Naive thymus-derived CD4-positive, alpha-beta T cell (primary cell): ENCODE measurements around the gene F12. TPM values are rescaled to one million over a fixed set of nuclear protein-coding genes. Genes with fewer than 3 reads are reported as not detected.

Experiments
- ATAC-seq: fragments of 150-1000 bp; cut with Tn5 transposase; 2 replicates; pipeline ENCODE4 v1.10.0; 2021; ENCODE audit warnings: mild to moderate bottlenecking, moderate library complexity
- CTCF ChIA-PET: fragments of 350-600 bp; sonication (Branson Sonifier 250); formaldehyde crosslinking; loops from one replicate; lab custom pipeline; 2021; ENCODE audit warnings: antibody characterized with exemption; lab: Charles Lee
- POLR2A ChIA-PET: fragments of 350-600 bp; sonication (Branson Sonifier 250); formaldehyde crosslinking; loops from one replicate; lab custom pipeline; 2021; ENCODE audit warnings: antibody characterized with exemption, inconsistent platforms; lab: Charles Lee
- DNase-seq, 9 donors: peaks; one replicate each; pipeline versions ENCODE4 v3.0.0 to v3.0.0-alpha.2; 2020 to 2022; ENCODE audit warnings: mixed read lengths in 1 of 9
- H3K27ac ChIP-seq: one replicate; pipeline ENCODE4 v1.7.0; 2013; ENCODE audit warnings: mild to moderate bottlenecking, low read depth, low read length, moderate library complexity
- H3K27me3 ChIP-seq, 2 donors: one replicate each; pipeline ENCODE4 v1.7.0; 2013; ENCODE audit warnings: low read length in 2 of 2, mild to moderate bottlenecking in 2 of 2, moderate library complexity in 2 of 2; ENCODE audit not compliant: control insufficient read depth in 2 of 2, insufficient read depth in 2 of 2
- H3K36me3 ChIP-seq, 3 experiments: 1 replicate in 2 of 3; 2 replicates in 1 of 3; pipeline ENCODE4 v1.7.0; 2013; ENCODE audit warnings: low read length in 3 of 3, mild to moderate bottlenecking in 3 of 3, moderate library complexity in 1 of 3; ENCODE audit not compliant: insufficient read depth in 3 of 3, control insufficient read depth in 2 of 3
- H3K4me1 ChIP-seq, 2 donors: one replicate each; pipeline ENCODE4 v1.7.0; 2013; ENCODE audit warnings: low read length in 2 of 2, mild to moderate bottlenecking in 2 of 2, moderate library complexity in 1 of 2; ENCODE audit not compliant: control insufficient read depth in 2 of 2, insufficient read depth in 2 of 2
- H3K4me3 ChIP-seq: 2 replicates; pipeline ENCODE4 v1.7.0; 2013; ENCODE audit warnings: mild to moderate bottlenecking, low read length
- H3K9me3 ChIP-seq, 3 experiments: 1 replicate in 2 of 3; 2 replicates in 1 of 3; pipeline ENCODE4 v1.7.0; 2013; ENCODE audit warnings: low read length in 3 of 3; ENCODE audit not compliant: control insufficient read depth in 2 of 3
- H3K27ac Mint-ChIP-seq, 9 donors: one replicate each; pipeline ENCODE4 v1.8.0; 2020 to 2022; ENCODE audit warnings: mixed read lengths in 9 of 9, mild to moderate bottlenecking in 8 of 9, moderate library complexity in 5 of 9, inconsistent platforms in 2 of 9
- H3K27me3 Mint-ChIP-seq, 5 donors: one replicate each; pipeline ENCODE4 v1.8.0; 2021 to 2022; ENCODE audit warnings: mixed read lengths in 5 of 5, mild to moderate bottlenecking in 1 of 5
- H3K36me3 Mint-ChIP-seq, 5 donors: one replicate each; pipeline ENCODE4 v1.8.0; 2020 to 2022; ENCODE audit warnings: mixed read lengths in 5 of 5, mild to moderate bottlenecking in 3 of 5, inconsistent platforms in 1 of 5
- H3K4me1 Mint-ChIP-seq, 7 donors: one replicate each; pipeline ENCODE4 v1.8.0; 2020 to 2022; ENCODE audit warnings: mixed read lengths in 7 of 7, mild to moderate bottlenecking in 3 of 7, inconsistent platforms in 1 of 7
- H3K4me3 Mint-ChIP-seq, 10 donors: one replicate each; pipeline ENCODE4 v1.8.0; 2020 to 2022; ENCODE audit warnings: mild to moderate bottlenecking in 10 of 10, mixed read lengths in 10 of 10, moderate library complexity in 6 of 10, inconsistent platforms in 2 of 10
- H3K9me3 Mint-ChIP-seq, 11 donors: one replicate each; pipeline ENCODE4 v1.8.0; 2020 to 2022; ENCODE audit warnings: mixed read lengths in 11 of 11, mild to moderate bottlenecking in 4 of 11, inconsistent platforms in 1 of 11, moderate library complexity in 1 of 11
- intact Hi-C, 2 donors: fragments of 100-400 bp; cut with micrococcal nuclease; formaldehyde crosslinking; loops; one replicate each; pipeline ENCODE4 v1.15.1; 2023
- polyA plus RNA-seq, 2 donors: library from polyadenylated mRNA; unstranded; fragments of 300-500 nt; fragmentation: Illumina TruSeq; gene quantifications; one replicate each; pipeline ENCODE4 v1.2.3, GENCODE V29; 2021
- total RNA-seq, 6 experiments: library from RNA in 5 of 6; stranded (reverse) in 5 of 6; gene quantifications; 1 replicate in 5 of 6; 2 replicates in 1 of 6; pipeline ENCODE4 v1.2.3 and lab custom pipeline; 2021 to 2026

The F12 gene
- total and polyA plus RNA-seq, 7 experiments from 2014 or later = 0.16 to 2.1 (median 0.49) TPM; not detected in 3

- Mint-ChIP-seq H3K4me3 (peak overlapping the region; percentile 80 to 92 (median 86)), H3K36me3 (no peaks in the 10 kb centered on the region), H3K27me3 (peaks cover 0 to 22% (median 0%) of the 10 kb centered on the region in 5 donors), H3K9me3 (peaks cover 0 to 11% (median 0%) of the 10 kb centered on the region in 11 donors), H3K27ac (peak overlapping the region; percentile 28 to 95 (median 85)), H3K4me1 (peaks cover 10 to 27% (median 17%) of the 10 kb centered on the region in 7 donors)
- Histone ChIP-seq H3K27ac (peak overlapping the region; percentile 97), H3K36me3 (peaks cover 0 to 4% (median 0%) of the 10 kb centered on the region in 3 experiments), H3K4me1 (peaks cover 12% of the 10 kb centered on the region in 2 donors), H3K9me3 (no peaks in the 10 kb centered on the region), H3K27me3 (no peaks in the 10 kb centered on the region), H3K4me3 (peak overlapping the region; percentile 70)
- POLR2A ChIA-PET = interaction anchor here (0.6 to 23.1 kb wide), 18 partner anchors 9 to 152 kb away, joined by 3 to 804 read pairs (median 5); partner anchors contain the start of genes GRK6, PRELID1, PRR7 and RAB24
- ATAC-seq (peak; percentile 56), DNase-seq (peak; percentile 73 to 93 (median 86))
- intact Hi-C loops = loop anchor here (1.0 to 10.0 kb wide), 15 partner anchors 23 to 606 kb away; partner anchors contain the start of genes GRK6 (in 2 of the 2), NSD1 (in 2 of the 2), DDX41 (in 1 of the 2) and PDLIM7 (in 1 of the 2)
- CTCF ChIA-PET = interaction anchor here (0.5 to 8.1 kb wide), 27 partner anchors 8 to 201 kb away, joined by 3 to 189 read pairs (median 5); partner anchors contain the start of genes F12, GRK6, PDLIM7 and PFN3
Observed at GRCh38 chr5:177455661-177456590, 46.6 kb upstream of the F12 start.

- Mint-ChIP-seq H3K27me3 (peaks cover 0 to 22% (median 0%) of the 10 kb centered on the region in 5 donors), H3K9me3 (peaks cover 0 to 11% (median 0%) of the 10 kb centered on the region in 11 donors), H3K27ac (peak overlapping the region in 8 of 9 donors; percentile 6 to 95 (median 60)), H3K4me1 (peaks cover 10 to 27% (median 17%) of the 10 kb centered on the region in 7 donors), H3K4me3 (peak overlapping the region; percentile 66 to 92 (median 85)), H3K36me3 (no peaks in the 10 kb centered on the region)
- intact Hi-C loops = loop anchor here (1.0 to 10.0 kb wide), 11 partner anchors 24 to 607 kb away; partner anchors contain the start of genes GRK6 (in 2 of the 2), NSD1 (in 2 of the 2), DDX41 (in 1 of the 2) and PDLIM7 (in 1 of the 2)
- peak; percentile 93 to 97 (median 94) for DNase-seq
- ChIA-PET CTCF (interaction anchor here (0.5 to 8.1 kb wide), 27 partner anchors 9 to 201 kb away, joined by 3 to 189 read pairs (median 5); partner anchors contain the start of genes F12, GRK6, LMAN2 and PDLIM7), POLR2A (interaction anchor here (0.6 to 23.1 kb wide), 17 partner anchors 9 to 151 kb away, joined by 3 to 804 read pairs (median 6); partner anchors contain the start of genes GRK6, PRELID1, PRR7 and RAB24)
- peak; percentile 70 for ATAC-seq
- Histone ChIP-seq H3K27ac (peak overlapping the region; percentile 97), H3K36me3 (peaks cover 0 to 4% (median 0%) of the 10 kb centered on the region in 3 experiments), H3K4me3 (peak overlapping the region; percentile 70), H3K4me1 (peaks cover 12% of the 10 kb centered on the region in 2 donors), H3K9me3 (no peaks in the 10 kb centered on the region), H3K27me3 (no peaks in the 10 kb centered on the region)
Observed at GRCh38 chr5:177455036-177455660, 45.8 kb upstream of the F12 start.

GRCh38 chr5:177454397-177455035, 45.2 kb upstream of the F12 start:
- peaks cover 0 to 4% (median 0%) of the 10 kb centered on the region in 3 experiments for H3K36me3 ChIP-seq
- intact Hi-C loops = loop anchor here (1.0 to 10.0 kb wide), 14 partner anchors 8 to 608 kb away; partner anchors contain the start of genes GRK6 (in 2 of the 2), NSD1 (in 2 of the 2), DDX41 (in 1 of the 2) and PDLIM7 (in 1 of the 2)
- DNase-seq = peak; percentile 83 to 98 (median 88)
- Mint-ChIP-seq H3K27me3 (peaks cover 0 to 22% (median 0%) of the 10 kb centered on the region in 5 donors), H3K9me3 (peaks cover 0 to 11% (median 0%) of the 10 kb centered on the region in 11 donors), H3K27ac (peak overlapping the region in 7 of 9 donors; percentile 51 to 95 (median 90)), H3K4me1 (peaks cover 10 to 27% (median 17%) of the 10 kb centered on the region in 7 donors), H3K36me3 (no peaks in the 10 kb centered on the region), H3K4me3 (peak overlapping the region; percentile 66 to 92 (median 85))
- peak; percentile 68 for ATAC-seq
- H3K9me3 ChIP-seq = no peaks in the 10 kb centered on the region
- H3K27me3 ChIP-seq = no peaks in the 10 kb centered on the region
- H3K27ac ChIP-seq = peak overlapping the region; percentile 97
- H3K4me3 ChIP-seq = peak overlapping the region; percentile 70
- peaks cover 12% of the 10 kb centered on the region in 2 donors for H3K4me1 ChIP-seq
- POLR2A ChIA-PET = interaction anchor here (0.8 to 23.1 kb wide), 14 partner anchors 8 to 145 kb away, joined by 3 to 804 read pairs (median 6); partner anchors contain the start of genes GRK6 and PRR7
- CTCF ChIA-PET = interaction anchor here (0.7 to 8.1 kb wide), 21 partner anchors 9 to 144 kb away, joined by 3 to 189 read pairs (median 5); partner anchors contain the start of genes F12, GRK6, LMAN2 and PDLIM7

GRCh38 chr5:177453852-177454396, 44.6 kb upstream of the F12 start:
- CTCF ChIA-PET = interaction anchor here (0.9 to 8.1 kb wide), 11 partner anchors 10 to 144 kb away, joined by 3 to 189 read pairs (median 12); partner anchors contain the start of genes F12, GRK6, LMAN2 and PFN3
- H3K27ac Mint-ChIP-seq = peak overlapping the region; percentile 72 to 94 (median 90)
- intact Hi-C loops = loop anchor here (1.0 to 10.0 kb wide), 5 partner anchors 8 to 339 kb away; partner anchors contain the start of gene PRR7 (in 1 of the 2)

More at GRCh38 chr5:177453852-177454396, 44.6 kb upstream of the F12 start:
- Histone ChIP-seq H3K4me3 (peak overlapping the region; percentile 70), H3K9me3 (no peaks in the 10 kb centered on the region), H3K27me3 (no peaks in the 10 kb centered on the region), H3K4me1 (peaks cover 12% of the 10 kb centered on the region in 2 donors), H3K27ac (peak overlapping the region; percentile 97), H3K36me3 (peaks cover 0 to 4% (median 0%) of the 10 kb centered on the region in 3 experiments)
- Mint-ChIP-seq H3K4me1 (peaks cover 10 to 28% (median 18%) of the 10 kb centered on the region in 7 donors), H3K36me3 (no peaks in the 10 kb centered on the region), H3K9me3 (peaks cover 0 to 11% (median 0%) of the 10 kb centered on the region in 11 donors), H3K27me3 (peaks cover 0 to 22% (median 0%) of the 10 kb centered on the region in 5 donors), H3K4me3 (peak overlapping the region; percentile 77 to 90 (median 83))
- POLR2A ChIA-PET = interaction anchor here (0.6 to 23.1 kb wide), 11 partner anchors 7 to 105 kb away, joined by 3 to 804 read pairs (median 19); partner anchors contain the start of genes GRK6, PDLIM7 and PRR7
- no peak for ATAC-seq
- peak in 1 of 9 donors; percentile 46 for DNase-seq
